Hypothalamus (tissue), 51 donors: ENCODE measurements around the gene MKRN1.
"Not testable (repeated sequence)": the region's sequence is repeated elsewhere in the genome, so short reads cannot be mapped to it uniquely, and the experiment has no call there.

Experiments used
- DNase-seq, 51 donors: peaks; one replicate each; lab custom pipeline; 2025; lab: John Stamatoyannopoulos, UW

Gene MKRN1

GRCh38 chr7:140485500-140486265 lies 6.4 kb upstream of the MKRN1 start:
- DNase-seq, result no peak

GRCh38 chr7:140484951-140485499 lies 5.7 kb upstream of the MKRN1 start:
- DNase-seq, result no peak

GRCh38 chr7:140484479-140484878 lies 5.2 kb upstream of the MKRN1 start:
- DNase-seq, result no peak

- DNase-seq, result peak in 1 of 51 donors; percentile 29
These were observed 407 bp upstream of the MKRN1 start for GRCh38 chr7:140479739-140480084.

- DNase-seq, result peak in 35 of 51 donors; percentile 2 to 60 (median 32)
These were observed 851 bp downstream of the MKRN1 start for GRCh38 chr7:140478246-140479061.

GRCh38 chr7:140476698-140477261 lies 2.5 kb downstream of the MKRN1 start:
- DNase-seq, result no peak

GRCh38 chr7:140475747-140476333 lies 3.5 kb downstream of the MKRN1 start:
- peak in 3 of 51 donors; percentile 1 to 46 (median 4) for DNase-seq

GRCh38 chr7:140463111-140463510 lies 16.2 kb downstream of the MKRN1 start:
- DNase-seq, result no peak

- no peak for DNase-seq
These were observed 20.4 kb downstream of the MKRN1 start for GRCh38 chr7:140458916-140459315.

- no peak for DNase-seq
These were observed 21.1 kb downstream of the MKRN1 start for GRCh38 chr7:140458201-140458600.

- DNase-seq, result peak in 1 of 51 donors; percentile 26
These were observed 22.7 kb downstream of the MKRN1 start for GRCh38 chr7:140456551-140457051.

GRCh38 chr7:140455743-140456142 lies 23.6 kb downstream of the MKRN1 start:
- DNase-seq, result no peak

GRCh38 chr7:140454657-140455015 lies 24.7 kb downstream of the MKRN1 start:
- DNase-seq, result no peak

GRCh38 chr7:140453785-140454656 lies 25.3 kb downstream of the MKRN1 start:
- DNase-seq, result not testable (repeated sequence)

- DNase-seq, result no peak
These were observed 26.0 kb downstream of the MKRN1 start for GRCh38 chr7:140453273-140453672.

- DNase-seq, result no peak
These were observed 27.6 kb downstream of the MKRN1 start for GRCh38 chr7:140451716-140452115.

GRCh38 chr7:140448781-140449480 lies 30.4 kb downstream of the MKRN1 start:
- no peak for DNase-seq

- DNase-seq, result no peak
These were observed 31.5 kb downstream of the MKRN1 start for GRCh38 chr7:140447841-140448240.

GRCh38 chr7:140446467-140446866 lies 32.8 kb downstream of the MKRN1 start:
- no peak for DNase-seq
